ENCODE data around the gene SPINT1.
"Not testable (repeated sequence)": the region's sequence is repeated elsewhere in the genome, so short reads cannot be mapped to it uniquely, and the experiment has no call there.

The SPINT1 gene

GRCh38 chr15:40853241-40853890 lies 9.5 kb downstream of the SPINT1 start:
- TF ChIP-seq CTCF (IDR thresholded peaks at IDR 0.05; ENCODE audit: low read depth, low read length): no peak
- no peak for DNase-seq (ENCODE audit: extremely low read depth, low read depth)

DNA sequence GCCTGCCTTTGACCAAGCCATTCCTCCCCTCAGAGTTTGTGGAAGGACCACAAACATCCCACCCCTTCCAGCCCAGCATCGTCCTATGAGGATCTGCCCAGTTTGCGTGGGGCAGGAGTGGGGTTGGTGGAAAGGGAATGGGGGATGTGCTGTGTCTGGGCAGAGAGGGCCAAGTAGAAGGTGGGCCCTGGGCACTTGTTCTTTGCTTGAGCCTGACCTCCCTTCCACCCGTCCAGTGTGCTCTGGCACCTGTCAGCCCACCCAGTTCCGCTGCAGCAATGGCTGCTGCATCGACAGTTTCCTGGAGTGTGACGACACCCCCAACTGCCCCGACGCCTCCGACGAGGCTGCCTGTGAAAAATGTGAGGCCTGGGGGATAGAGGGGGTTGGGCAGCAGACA lies 10.3 kb downstream of the SPINT1 start:
- TF ChIP-seq CTCF (IDR thresholded peaks at IDR 0.05; ENCODE audit: low read depth, low read length): no peak

DNA sequence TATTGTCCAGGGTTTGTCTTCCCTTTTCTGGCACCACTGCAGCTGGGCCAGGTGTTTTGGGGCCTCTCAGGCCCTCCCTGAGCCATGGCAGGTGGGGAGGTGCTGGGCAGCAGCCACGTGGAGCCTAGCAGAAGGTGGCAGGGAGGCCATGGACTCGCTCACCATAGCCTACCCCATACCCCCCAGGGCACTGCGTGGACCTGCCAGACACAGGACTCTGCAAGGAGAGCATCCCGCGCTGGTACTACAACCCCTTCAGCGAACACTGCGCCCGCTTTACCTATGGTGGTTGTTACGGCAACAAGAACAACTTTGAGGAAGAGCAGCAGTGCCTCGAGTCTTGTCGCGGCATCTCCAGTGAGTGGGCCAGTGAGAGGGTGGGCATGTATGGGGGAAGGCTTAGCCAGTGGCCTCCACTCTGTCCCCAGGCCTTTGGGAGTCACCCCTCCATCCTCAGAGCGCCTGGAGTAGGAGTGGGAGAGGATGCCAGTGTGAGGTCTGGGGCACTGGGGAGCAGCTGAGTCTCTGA lies 11.9 kb downstream of the SPINT1 start:
- no peak for TF ChIP-seq CTCF (IDR thresholded peaks at IDR 0.05; ENCODE audit: low read depth, low read length)
- DNase-seq (ENCODE audit: extremely low read depth, low read depth): no peak

More for the DNA sequence above, 10.3 kb downstream of the SPINT1 start:
- DNase-seq (ENCODE audit: extremely low read depth, low read depth): no peak

DNA sequence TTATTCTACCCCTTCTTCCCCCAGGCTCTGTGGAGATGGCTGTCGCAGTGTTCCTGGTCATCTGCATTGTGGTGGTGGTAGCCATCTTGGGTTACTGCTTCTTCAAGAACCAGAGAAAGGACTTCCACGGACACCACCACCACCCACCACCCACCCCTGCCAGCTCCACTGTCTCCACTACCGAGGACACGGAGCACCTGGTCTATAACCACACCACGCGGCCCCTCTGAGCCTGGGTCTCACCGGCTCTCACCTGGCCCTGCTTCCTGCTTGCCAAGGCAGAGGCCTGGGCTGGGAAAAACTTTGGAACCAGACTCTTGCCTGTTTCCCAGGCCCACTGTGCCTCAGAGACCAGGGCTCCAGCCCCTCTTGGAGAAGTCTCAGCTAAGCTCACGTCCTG lies 12.9 kb downstream of the SPINT1 start:
- DNase-seq (ENCODE audit: extremely low read depth, low read depth): no peak
- no peak for TF ChIP-seq CTCF (IDR thresholded peaks at IDR 0.05; ENCODE audit: low read depth, low read length)

GRCh38 chr15:40857601-40858341 lies 13.9 kb downstream of the SPINT1 start:
- DNase-seq (ENCODE audit: extremely low read depth, low read depth): no peak

DNA sequence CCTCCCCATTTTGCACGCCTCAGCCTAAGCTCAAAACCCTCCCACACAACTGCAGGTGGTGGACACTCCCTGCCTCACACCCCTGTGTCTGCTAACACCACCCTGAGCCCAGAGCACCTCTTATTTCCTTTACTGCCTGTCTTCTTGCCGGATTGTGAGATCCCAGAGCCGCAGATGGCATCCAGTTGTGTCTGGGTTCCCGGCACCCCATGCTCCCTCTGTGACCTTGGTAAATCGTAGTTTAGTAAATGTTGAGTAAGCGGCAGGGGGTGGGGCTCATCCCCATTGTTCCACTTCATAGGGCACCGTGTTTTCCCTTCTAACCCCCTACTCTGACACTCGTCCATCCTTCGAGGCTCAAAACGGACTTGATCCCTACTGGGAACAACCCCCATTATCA lies 14.9 kb downstream of the SPINT1 start:
- no peak for TF ChIP-seq CTCF (IDR thresholded peaks at IDR 0.05; ENCODE audit: low read depth, low read length)
- DNase-seq (ENCODE audit: extremely low read depth, low read depth): no peak

More at GRCh38 chr15:40857601-40858341, 13.9 kb downstream of the SPINT1 start:
- peak; percentile 100 for TF ChIP-seq CTCF (IDR thresholded peaks at IDR 0.05; ENCODE audit: low read depth, low read length)

DNA sequence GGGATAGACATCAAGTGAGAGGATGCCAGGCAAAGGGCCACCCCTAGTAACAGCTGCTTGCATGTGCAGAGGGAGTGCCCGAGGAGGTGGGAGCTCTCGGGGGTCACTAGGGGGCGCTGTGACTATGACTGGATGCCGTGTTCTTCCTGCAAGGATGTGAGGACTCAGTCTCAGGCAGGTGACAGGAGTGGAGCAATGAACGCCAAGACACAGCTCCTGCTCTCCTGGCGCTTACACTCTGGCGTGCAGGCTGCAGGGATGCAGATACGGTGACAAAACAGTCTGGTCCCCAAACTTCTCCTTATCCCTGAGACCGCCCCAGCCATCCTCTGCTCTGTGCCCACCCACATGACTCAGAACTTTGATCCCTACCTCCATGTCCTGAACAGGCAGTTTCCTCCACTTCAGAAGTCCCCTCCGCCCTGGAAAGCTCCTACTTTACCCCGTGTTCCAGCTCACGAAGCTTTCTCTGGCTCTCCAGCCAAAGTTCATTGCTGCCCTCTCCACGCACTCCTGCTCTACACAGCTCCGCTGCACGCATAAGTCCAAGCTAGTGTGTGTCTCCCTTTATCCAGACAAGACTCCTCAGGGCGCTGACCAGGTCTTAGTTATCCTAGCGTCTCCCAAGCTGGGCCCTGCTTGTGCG lies 15.5 kb downstream of the SPINT1 start:
- peak; percentile 84 for TF ChIP-seq CTCF (IDR thresholded peaks at IDR 0.05; ENCODE audit: low read depth, low read length)
- peak; percentile 15 for DNase-seq (ENCODE audit: extremely low read depth, low read depth)

DNA sequence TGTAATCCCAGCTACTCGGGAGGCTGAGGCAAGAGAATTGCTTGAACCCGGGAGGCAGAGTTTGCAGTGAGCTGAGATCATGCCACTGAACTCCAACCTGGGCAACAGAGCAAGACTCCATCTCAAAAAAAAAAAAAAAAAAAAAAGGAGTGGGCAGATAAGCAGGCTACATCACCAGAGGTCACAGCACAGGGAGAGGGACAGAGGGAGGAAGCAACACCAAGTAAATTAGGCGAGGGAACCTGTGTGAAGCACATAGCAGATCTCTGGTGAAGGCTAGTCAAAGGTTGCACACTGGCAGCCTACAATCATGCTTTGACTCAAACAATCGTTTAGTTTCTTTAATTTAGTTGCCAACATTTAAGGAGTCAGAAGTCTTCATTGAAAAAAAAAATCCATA lies 17.3 kb downstream of the SPINT1 start:
- DNase-seq (ENCODE audit: extremely low read depth, low read depth): not testable (repeated sequence)

All from AG09319 (cell line).